ENCODE data around the gene MSX1.

Gene MSX1

DNA sequence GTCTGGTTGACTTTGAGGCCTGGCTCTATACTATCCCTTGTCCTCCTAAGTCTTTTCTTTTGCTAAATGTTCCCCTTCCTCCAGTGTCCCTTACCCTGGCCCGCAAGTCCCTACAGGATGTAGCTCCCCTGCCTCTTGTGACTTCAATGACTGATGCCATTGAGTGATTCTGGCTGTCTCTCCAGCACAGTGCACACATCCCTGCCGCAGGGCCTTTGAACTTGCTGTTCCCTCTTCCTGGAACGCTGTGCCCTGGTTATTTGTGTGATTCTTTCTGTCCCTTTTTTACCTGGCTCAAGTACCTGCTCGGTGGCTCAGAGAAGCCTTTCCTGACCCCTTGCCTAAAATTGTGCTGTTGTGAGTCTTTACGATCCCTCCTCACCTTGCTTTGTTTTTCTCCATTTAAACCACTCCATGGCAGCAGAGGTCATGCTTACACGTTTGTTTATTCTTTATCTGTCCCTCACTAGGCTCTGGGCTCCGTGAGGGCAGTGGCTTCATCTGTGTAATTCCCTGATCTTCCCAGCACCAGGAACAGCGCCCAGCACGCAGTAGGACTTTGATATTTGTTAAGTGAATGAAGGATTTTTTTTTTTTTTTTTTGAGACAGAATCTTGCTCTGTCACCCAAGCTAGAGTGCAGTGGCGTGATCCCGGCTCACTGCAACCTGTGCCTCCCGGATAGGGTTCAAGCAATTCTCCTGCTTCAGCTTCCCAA lies 17.6 kb downstream of the MSX1 start:
- H3K4me3 ChIP-seq (ENCODE audit: low read depth, low read length), result no peak overlapping the region
- TF ChIP-seq, protein P1, sequence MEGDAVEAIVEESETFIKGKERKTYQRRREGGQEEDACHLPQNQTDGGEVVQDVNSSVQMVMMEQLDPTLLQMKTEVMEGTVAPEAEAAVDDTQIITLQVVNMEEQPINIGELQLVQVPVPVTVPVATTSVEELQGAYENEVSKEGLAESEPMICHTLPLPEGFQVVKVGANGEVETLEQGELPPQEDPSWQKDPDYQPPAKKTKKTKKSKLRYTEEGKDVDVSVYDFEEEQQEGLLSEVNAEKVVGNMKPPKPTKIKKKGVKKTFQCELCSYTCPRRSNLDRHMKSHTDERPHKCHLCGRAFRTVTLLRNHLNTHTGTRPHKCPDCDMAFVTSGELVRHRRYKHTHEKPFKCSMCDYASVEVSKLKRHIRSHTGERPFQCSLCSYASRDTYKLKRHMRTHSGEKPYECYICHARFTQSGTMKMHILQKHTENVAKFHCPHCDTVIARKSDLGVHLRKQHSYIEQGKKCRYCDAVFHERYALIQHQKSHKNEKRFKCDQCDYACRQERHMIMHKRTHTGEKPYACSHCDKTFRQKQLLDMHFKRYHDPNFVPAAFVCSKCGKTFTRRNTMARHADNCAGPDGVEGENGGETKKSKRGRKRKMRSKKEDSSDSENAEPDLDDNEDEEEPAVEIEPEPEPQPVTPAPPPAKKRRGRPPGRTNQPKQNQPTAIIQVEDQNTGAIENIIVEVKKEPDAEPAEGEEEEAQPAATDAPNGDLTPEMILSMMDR (IDR thresholded peaks at IDR 0.05; ENCODE audit: borderline replicate concordance, insufficient read depth, low read depth, low read length), result no peak

DNA sequence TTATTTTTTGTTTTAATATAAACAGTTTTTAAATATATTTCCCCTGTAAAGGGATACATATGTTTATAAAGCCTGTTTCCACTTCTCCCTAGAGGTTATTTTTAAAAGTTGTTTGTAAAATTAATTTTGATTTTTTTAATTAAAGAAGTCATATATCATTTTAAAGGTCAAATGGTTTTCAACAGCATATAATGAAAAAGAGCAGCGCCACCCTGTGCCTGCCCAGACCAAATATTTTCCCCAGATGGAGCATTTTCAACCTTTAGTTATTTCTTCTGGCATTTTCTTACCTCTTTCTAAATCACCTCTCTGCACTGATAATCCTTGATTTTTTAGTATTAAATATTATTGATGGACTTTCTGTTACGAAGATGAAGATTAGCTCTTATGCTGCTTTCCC lies 21.0 kb downstream of the MSX1 start:
- TF ChIP-seq, protein P1 (IDR thresholded peaks at IDR 0.05; ENCODE audit: borderline replicate concordance, insufficient read depth, low read depth, low read length), result peak; percentile 13; the same call in 1 of the 2 replicates
- H3K4me3 ChIP-seq (ENCODE audit: low read depth, low read length), result no peak overlapping the region

DNA sequence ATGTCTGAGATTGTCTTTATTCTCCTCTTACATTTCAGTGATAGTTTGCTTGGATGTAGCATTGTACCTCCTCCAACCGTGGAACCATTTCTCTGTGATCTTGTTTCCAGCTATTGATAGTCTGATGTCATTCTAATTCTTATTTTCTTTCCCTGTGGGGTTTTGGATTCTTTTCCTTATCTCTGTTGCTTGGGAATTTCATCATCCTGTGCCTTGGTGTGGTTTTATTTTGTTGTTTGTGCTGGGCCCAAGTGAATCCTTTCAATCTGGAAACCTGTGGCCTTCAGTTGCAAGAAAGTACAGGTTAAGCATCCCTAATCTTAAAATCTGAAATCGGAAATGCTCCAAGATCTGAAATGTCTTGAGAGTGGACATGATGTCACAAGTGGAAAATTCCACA lies 22.0 kb downstream of the MSX1 start:
- no peak overlapping the region for H3K4me3 ChIP-seq (ENCODE audit: low read depth, low read length)
- TF ChIP-seq, protein P1 (IDR thresholded peaks at IDR 0.05; ENCODE audit: borderline replicate concordance, insufficient read depth, low read depth, low read length), result no peak

DNA sequence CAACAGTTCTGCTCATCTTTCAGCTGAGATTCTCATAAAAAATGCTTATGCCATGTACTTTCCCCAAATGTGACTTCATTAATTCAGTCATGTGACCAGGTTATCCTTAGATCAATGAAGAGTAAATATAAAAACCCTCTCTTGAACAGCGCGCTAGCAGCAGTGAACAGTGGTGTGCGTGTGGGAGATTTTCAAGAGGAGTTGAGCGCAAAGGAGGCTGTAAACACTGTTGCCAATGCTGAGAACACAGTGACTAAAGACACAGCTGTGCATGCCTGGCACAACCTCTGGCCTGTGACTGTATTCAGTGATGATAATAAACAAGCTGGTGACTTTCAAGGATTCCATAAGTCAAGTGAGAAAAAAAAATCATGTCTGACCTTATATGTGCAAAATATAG lies 25.1 kb downstream of the MSX1 start:
- no peak overlapping the region for H3K4me3 ChIP-seq (ENCODE audit: low read depth, low read length)
- TF ChIP-seq, protein P1 (IDR thresholded peaks at IDR 0.05; ENCODE audit: borderline replicate concordance, insufficient read depth, low read depth, low read length), result no peak

DNA sequence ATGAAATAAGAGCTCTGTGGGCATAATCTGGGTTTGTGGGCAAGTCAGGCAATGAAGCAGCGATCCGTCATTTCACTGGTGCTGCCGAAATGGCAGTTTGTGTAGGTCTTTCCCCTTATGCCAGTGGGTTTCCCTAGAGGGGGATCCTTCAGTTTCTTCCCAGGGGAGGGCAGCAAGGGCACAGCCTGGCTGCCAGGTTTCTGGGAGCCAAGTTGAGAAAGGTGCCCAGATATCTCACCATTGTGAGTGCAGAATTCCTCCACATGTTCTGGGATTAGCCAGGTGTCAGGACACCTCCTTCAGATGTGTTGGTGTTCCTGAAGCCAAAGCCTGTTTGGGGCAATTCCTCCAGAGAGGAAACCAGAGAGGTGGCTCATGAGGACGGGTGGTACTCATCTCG lies 28.0 kb downstream of the MSX1 start:
- H3K4me3 ChIP-seq (ENCODE audit: low read depth, low read length), result no peak overlapping the region
- TF ChIP-seq, protein P1 (IDR thresholded peaks at IDR 0.05; ENCODE audit: borderline replicate concordance, insufficient read depth, low read depth, low read length), result no peak

DNA sequence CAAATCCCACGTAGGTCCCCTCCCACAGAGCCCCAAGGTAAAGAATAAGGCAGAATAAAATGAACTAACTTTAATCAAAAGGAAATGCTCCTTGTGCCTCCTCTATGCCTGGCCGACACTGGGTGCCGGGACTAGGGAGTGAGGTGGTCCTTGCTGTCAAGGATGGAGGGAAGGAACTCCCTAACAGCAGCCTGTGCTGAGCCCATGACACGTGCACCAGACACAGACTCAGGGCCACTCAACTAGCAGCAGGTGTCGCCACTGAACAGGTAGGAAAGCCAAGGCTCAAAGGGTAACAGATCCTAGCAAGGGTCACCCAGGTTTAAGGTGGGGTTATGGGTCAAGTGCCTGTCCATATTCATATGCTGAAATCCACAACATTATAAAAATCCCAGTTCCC lies 29.2 kb downstream of the MSX1 start:
- TF ChIP-seq, protein P1 (IDR thresholded peaks at IDR 0.05; ENCODE audit: borderline replicate concordance, insufficient read depth, low read depth, low read length), result peak; percentile 15; the same call in 1 of the 2 replicates
- no peak overlapping the region for H3K4me3 ChIP-seq (ENCODE audit: low read depth, low read length)

DNA sequence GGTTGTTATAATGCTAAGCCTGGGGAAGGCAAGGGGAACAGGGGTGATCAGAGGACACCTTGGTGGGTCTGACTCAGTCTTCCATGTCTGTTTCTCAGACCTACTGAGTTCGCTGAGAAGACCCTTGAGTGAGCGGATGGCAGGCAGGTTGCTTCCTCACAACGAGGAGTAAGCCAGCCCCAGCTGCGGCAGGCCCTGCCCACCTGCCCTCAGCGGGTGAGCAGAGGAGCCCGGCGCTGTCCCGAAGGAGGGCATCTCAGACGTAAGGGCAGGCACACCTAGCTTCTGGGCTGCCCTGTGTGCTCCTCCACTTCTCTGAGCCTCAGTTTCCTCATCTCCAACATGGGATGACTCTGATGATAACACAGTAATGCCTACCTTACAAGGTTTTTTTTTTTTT lies 30.3 kb downstream of the MSX1 start:
- TF ChIP-seq, protein P1 (IDR thresholded peaks at IDR 0.05; ENCODE audit: borderline replicate concordance, insufficient read depth, low read depth, low read length), result no peak
- no peak overlapping the region for H3K4me3 ChIP-seq (ENCODE audit: low read depth, low read length)

Measured in GM12875 (cell line).